Karpas-422 (cell line): ENCODE data around the gene RHOU. TPM values are rescaled to one million over a fixed set of nuclear protein-coding genes. Genes with fewer than 3 reads are reported as not detected.
A peak's percentile ranks its signal among the peaks of the same experiment; 100 is the strongest.

Source experiments
- DNase-seq: peaks from one replicate; pipeline ENCODE4 v3.0.0-alpha.2; 2015
- H2AFZ ChIP-seq: fragments of 200-600 bp; sonication (generic); 2 replicates; pipeline ENCODE4 v1.6.1; 2014; ENCODE audit warnings: antibody characterized with exemption, low read length, mixed read lengths
- H3K27ac ChIP-seq: fragments of 200-600 bp; sonication (generic); 2 replicates; pipeline ENCODE4 v1.5.1; 2014; ENCODE audit warnings: mild to moderate bottlenecking, low read length, moderate library complexity
- H3K27me3 ChIP-seq: fragments of 200-600 bp; sonication (generic); 2 replicates; pipeline ENCODE4 v1.6.1; 2014; ENCODE audit warnings: low read length, mixed read lengths
- H3K36me3 ChIP-seq: fragments of 200-600 bp; sonication (generic); 2 replicates; pipeline ENCODE4 v1.6.1; 2014; ENCODE audit warnings: low read length, mixed read lengths; ENCODE audit not compliant: insufficient read depth
- H3K4me1 ChIP-seq: fragments of 200-600 bp; sonication (generic); 2 replicates; pipeline ENCODE4 v1.6.1; 2014; ENCODE audit warnings: mild to moderate bottlenecking, low read length, mixed read lengths
- H3K4me2 ChIP-seq: fragments of 200-600 bp; sonication (generic); 2 replicates; pipeline ENCODE4 v1.6.1; 2014; ENCODE audit warnings: low read length, low read depth, mild to moderate bottlenecking; ENCODE audit not compliant: poor library complexity, severe bottlenecking
- H3K4me3 ChIP-seq: fragments of 200-600 bp; sonication (generic); 2 replicates; pipeline ENCODE4 v1.5.1; 2014; ENCODE audit warnings: mild to moderate bottlenecking, antibody characterized with exemption, low read length, mixed read lengths
- H3K79me2 ChIP-seq: fragments of 200-600 bp; sonication (generic); 2 replicates; pipeline ENCODE4 v1.6.1; 2014; ENCODE audit warnings: mild to moderate bottlenecking, low read length, mixed read lengths
- H3K9ac ChIP-seq: fragments of 200-600 bp; sonication (generic); 2 replicates; pipeline ENCODE4 v1.6.0; 2014; ENCODE audit warnings: low read length
- H3K9me2 ChIP-seq: fragments of 200-600 bp; sonication (generic), shearing (Covaris generic); replicated peaks from 2 replicates; pipeline ENCODE4 v1.6.0; 2014; ENCODE audit warnings: mild to moderate bottlenecking, low read length, moderate library complexity; ENCODE audit not compliant: insufficient read depth
- H3K9me3 ChIP-seq: fragments of 300-700, 200-600 bp; sonication (generic); 2 replicates; pipeline ENCODE4 v1.6.1; 2014; ENCODE audit warnings: low read length, mixed read lengths
- H4K20me1 ChIP-seq: fragments of 200-600 bp; sonication (generic); 2 replicates; pipeline ENCODE4 v1.6.1; 2014; ENCODE audit warnings: mild to moderate bottlenecking, antibody characterized with exemption, low read length, low read depth; ENCODE audit not compliant: insufficient read depth
- total RNA-seq: library from RNA; depleted of rRNA; stranded (reverse); fragments of >200 nt; shearing (Covaris generic); gene quantifications from 2 replicates; pipeline ENCODE4 v1.2.3, GENCODE V29; 2014; ENCODE audit warnings: low replicate concordance

RHOU gene
- total RNA-seq, 1 experiment from 2014 or later = not detected

DNA sequence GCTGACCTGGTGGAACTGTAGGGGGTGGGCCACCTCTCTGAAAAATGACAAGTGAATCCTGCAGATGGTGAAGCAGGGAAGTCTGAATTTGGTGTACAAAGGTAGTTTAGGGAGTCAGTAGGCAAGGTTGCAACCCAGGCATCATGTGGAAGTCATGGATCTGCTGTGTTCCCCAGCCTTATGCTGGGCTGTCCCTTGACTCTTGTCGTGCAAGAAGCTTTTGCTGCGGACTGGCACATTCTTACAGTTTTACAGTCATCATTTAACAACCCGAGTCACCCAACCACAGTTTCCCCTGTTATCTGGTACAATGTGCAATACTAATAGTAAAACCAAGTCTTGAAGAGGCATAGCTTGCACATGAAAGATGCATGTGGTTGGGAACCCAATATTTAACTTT lies 13.2 kb downstream of the RHOU start:
- no peak overlapping the region for H2AFZ ChIP-seq
- H4K20me1 ChIP-seq = no peaks in the 10 kb centered on the region
- H3K4me3 ChIP-seq = no peak overlapping the region
- H3K36me3 ChIP-seq = no peaks in the 10 kb centered on the region
- no peak overlapping the region for H3K4me2 ChIP-seq
- H3K27ac ChIP-seq = no peak overlapping the region
- H3K27me3 ChIP-seq = no peaks in the 10 kb centered on the region
- H3K79me2 ChIP-seq = no peaks in the 10 kb centered on the region
- H3K4me1 ChIP-seq = no peaks in the 10 kb centered on the region
- no peaks in the 10 kb centered on the region for H3K9me3 ChIP-seq
- no peaks in the 10 kb centered on the region for H3K9me2 ChIP-seq
- DNase-seq = no peak
- H3K9ac ChIP-seq = no peak overlapping the region

DNA sequence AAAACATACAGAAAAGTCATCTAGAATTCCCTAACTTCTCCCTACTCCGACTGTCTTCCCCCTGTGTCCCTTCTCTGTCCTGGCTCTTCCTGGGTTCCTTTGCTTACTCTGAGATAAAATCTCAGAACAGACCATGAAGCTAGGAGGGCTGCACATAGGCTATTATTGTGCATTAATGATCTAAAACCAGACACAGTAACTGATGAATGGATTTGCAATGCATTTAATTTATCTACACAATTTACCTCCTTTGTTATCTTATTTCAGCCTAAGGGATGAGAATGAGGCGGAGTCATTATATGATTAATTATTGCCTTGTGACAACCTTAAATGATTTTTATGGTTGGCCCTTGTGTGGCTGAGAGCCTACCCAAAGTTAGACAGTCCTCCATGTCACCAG lies 14.5 kb downstream of the RHOU start:
- no peak for DNase-seq
- Histone ChIP-seq H3K9me3 (no peaks in the 10 kb centered on the region), H3K4me3 (no peak overlapping the region), H3K27me3 (no peaks in the 10 kb centered on the region), H2AFZ (no peak overlapping the region), H3K27ac (no peak overlapping the region), H3K4me2 (no peak overlapping the region), H3K79me2 (no peaks in the 10 kb centered on the region), H3K9ac (no peak overlapping the region), H3K36me3 (no peaks in the 10 kb centered on the region), H3K9me2 (no peaks in the 10 kb centered on the region), H4K20me1 (no peaks in the 10 kb centered on the region), H3K4me1 (no peaks in the 10 kb centered on the region)

DNA sequence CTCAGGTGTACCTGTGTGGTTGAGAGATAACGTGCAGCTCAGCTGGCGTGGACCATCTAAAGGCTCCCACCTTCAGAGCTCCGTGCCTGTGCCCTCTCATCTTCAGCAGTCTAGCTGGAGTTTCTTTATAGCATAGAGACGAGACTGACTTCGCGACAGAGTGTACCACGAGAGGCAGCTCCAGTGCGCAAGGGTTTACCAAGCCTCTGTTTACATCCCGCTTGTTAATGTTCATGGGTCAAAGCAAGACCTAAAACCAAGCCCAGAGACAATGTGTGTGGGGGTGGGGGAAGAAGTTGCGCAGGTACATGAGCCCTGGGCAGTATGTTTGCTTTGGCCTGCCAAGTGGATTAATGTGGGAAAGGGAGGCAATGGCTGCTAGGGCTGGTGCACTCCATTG lies 15.6 kb downstream of the RHOU start:
- H3K9me2 ChIP-seq = no peaks in the 10 kb centered on the region
- no peak for DNase-seq

DNA sequence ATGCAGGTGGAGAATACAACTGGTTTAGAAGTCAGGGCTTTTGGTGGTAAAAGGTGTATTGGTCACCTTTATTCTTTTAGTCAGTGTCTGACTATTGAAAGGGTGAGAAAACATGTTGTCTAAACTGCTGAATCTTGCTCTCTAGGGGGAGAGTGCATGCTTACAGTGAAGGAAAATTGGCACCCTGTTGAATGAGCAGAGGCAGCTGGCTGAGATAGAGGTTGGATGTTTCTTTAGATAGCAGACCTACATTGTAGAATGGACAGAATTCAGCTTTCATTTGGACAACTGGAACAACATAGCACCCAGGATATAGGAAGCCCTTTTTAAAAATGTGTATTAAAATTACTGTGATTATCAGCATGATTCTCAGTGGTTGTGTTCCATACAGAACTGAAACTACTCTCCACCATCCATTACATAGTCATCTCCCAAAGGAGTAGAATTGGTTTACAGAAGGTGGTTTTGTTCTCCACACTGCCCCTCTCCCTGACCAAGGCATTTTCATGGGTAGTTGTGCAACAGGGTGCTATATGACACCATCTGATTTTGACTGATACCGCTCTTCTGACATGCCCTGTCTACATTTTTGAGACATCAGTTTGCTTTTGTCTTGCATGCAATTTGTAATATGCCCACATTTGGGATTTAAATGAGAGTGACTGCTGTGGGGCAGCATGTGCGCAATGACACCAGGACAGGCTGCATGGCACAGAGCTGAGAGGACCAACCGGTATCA lies 16.2 kb downstream of the RHOU start:
- peak; percentile 42 for DNase-seq
- no peak overlapping the region for H3K4me2 ChIP-seq
- no peaks in the 10 kb centered on the region for H3K36me3 ChIP-seq

More for the DNA sequence above, 15.6 kb downstream of the RHOU start:
- no peaks in the 10 kb centered on the region for H3K4me1 ChIP-seq
- no peaks in the 10 kb centered on the region for H4K20me1 ChIP-seq
- no peak overlapping the region for H3K9ac ChIP-seq
- H3K79me2 ChIP-seq = no peaks in the 10 kb centered on the region
- H3K27ac ChIP-seq = no peak overlapping the region
- H3K27me3 ChIP-seq = no peaks in the 10 kb centered on the region
- no peak overlapping the region for H3K4me2 ChIP-seq
- no peak overlapping the region for H3K4me3 ChIP-seq
- no peaks in the 10 kb centered on the region for H3K36me3 ChIP-seq
- no peak overlapping the region for H2AFZ ChIP-seq
- no peaks in the 10 kb centered on the region for H3K9me3 ChIP-seq

DNA sequence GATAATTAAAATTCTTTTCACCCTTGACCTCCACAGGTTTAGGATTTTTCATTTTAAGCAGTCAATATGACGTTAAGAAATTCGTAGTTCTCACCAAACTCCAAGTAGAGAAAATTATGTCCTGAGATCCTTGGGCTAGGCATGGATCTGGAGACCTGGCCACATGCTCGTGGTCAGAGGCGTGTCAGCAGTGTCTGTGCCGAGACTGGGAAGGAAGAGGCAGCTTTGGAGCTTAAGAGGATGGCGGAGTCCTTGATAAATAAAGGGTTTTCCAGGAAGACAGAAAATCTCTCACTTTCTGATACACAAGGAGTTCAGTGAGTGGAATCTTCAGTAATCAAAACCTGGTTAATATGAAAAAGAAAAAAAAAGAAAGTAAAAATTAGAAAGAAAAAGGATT lies 17.0 kb downstream of the RHOU start:
- Histone ChIP-seq H3K9me2 (no peaks in the 10 kb centered on the region), H3K4me1 (no peaks in the 10 kb centered on the region), H3K9me3 (no peaks in the 10 kb centered on the region), H4K20me1 (no peaks in the 10 kb centered on the region), H3K27me3 (no peaks in the 10 kb centered on the region), H3K79me2 (no peaks in the 10 kb centered on the region), H3K9ac (no peak overlapping the region), H3K36me3 (no peaks in the 10 kb centered on the region), H3K4me3 (no peak overlapping the region), H3K4me2 (no peak overlapping the region), H2AFZ (no peak overlapping the region), H3K27ac (no peak overlapping the region)
- no peak for DNase-seq

More for the DNA sequence above, 16.2 kb downstream of the RHOU start:
- Histone ChIP-seq H3K27me3 (no peaks in the 10 kb centered on the region), H3K4me1 (no peaks in the 10 kb centered on the region), H3K9me2 (no peaks in the 10 kb centered on the region), H3K27ac (no peak overlapping the region), H2AFZ (no peak overlapping the region), H3K4me3 (no peak overlapping the region), H3K79me2 (no peaks in the 10 kb centered on the region), H4K20me1 (no peaks in the 10 kb centered on the region), H3K9ac (no peak overlapping the region), H3K9me3 (no peaks in the 10 kb centered on the region)

DNA sequence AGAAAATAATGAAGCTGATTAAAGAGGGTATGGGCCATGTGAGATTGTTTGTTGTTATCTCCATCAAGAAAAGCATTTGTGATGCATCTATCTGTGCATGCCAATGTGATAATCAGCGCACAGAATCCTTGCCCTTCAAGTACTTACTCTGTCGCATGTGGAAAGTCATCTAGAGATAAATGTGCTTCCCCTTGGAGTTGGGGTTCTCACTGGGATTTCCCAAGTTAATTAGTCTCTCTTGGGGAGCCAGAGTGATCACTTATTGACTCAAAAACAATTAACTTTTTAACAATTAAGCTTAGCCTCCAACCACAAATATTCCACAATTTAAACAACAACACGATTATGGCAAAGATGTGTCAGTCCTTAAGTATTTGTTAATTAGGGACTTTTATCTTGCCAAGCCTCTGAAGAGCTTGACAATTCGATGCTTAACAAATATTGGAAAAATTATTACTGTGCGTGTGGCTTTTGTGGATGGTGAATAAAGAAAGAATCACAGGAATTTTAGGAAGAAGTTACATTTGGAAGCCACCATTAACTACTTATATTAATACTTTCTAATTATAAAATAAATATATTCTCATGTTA lies 17.5 kb downstream of the RHOU start:
- Histone ChIP-seq H3K9me2 (no peaks in the 10 kb centered on the region), H3K4me1 (no peaks in the 10 kb centered on the region), H2AFZ (no peak overlapping the region), H3K27me3 (no peaks in the 10 kb centered on the region), H3K9ac (no peak overlapping the region), H3K9me3 (no peaks in the 10 kb centered on the region), H3K4me3 (no peak overlapping the region), H3K4me2 (no peak overlapping the region), H4K20me1 (no peaks in the 10 kb centered on the region), H3K36me3 (no peaks in the 10 kb centered on the region), H3K27ac (no peak overlapping the region), H3K79me2 (no peaks in the 10 kb centered on the region)
- no peak for DNase-seq

DNA sequence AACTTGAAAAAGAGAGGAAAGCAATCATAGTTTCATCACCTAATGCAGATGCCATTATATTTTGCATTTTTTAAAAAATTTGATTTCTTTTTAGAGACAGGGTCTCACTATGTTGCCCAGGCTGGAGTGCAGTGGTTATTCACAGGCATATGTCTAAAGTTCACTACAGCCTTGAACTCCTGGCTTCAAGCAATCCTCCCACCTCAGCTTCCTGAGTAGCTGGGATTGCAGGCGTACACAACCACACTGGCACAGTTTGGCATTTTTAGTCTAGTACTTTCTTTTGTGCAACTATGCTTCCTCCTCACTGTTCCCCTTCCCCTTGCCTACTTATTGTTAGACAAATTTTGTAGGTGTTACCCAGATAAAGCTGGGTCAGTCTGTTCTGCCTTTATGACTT lies 18.0 kb downstream of the RHOU start:
- H3K9me3 ChIP-seq = no peaks in the 10 kb centered on the region
- no peaks in the 10 kb centered on the region for H3K36me3 ChIP-seq
- H2AFZ ChIP-seq = no peak overlapping the region
- H3K79me2 ChIP-seq = no peaks in the 10 kb centered on the region
- H3K4me2 ChIP-seq = no peak overlapping the region
- no peaks in the 10 kb centered on the region for H4K20me1 ChIP-seq
- no peak for DNase-seq
- H3K9ac ChIP-seq = no peak overlapping the region
- H3K27ac ChIP-seq = no peak overlapping the region
- H3K9me2 ChIP-seq = no peaks in the 10 kb centered on the region
- H3K27me3 ChIP-seq = no peaks in the 10 kb centered on the region
- no peak overlapping the region for H3K4me3 ChIP-seq
- H3K4me1 ChIP-seq = no peaks in the 10 kb centered on the region

DNA sequence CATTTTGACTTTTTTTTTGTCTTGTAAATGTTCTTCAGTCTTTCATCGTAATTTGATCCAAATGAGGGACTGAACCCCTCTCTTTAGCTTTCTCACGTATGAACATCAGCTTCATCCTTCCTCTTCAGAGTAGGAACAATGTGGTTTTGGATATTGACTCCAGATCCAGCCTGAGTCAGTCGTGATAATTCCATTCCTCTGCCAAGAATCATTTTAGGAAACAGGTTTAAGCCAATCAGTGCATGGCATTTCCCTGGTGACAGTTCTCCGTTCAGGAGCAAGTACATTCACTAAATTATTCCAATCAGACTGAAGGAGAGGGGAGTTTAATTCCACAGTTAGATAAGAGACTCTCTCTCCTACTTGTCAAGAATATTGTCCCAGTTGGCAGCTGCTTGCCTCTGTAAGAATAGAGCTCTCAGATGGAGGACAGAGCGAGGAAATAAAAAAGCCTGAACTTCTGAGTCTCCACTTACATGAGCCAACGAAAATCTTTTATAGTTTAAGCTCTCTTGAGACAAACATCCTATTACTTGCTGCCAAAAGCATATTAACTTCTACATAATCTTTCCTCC lies 18.6 kb downstream of the RHOU start:
- Histone ChIP-seq H3K79me2 (no peaks in the 10 kb centered on the region), H3K9me2 (no peaks in the 10 kb centered on the region), H3K4me1 (no peaks in the 10 kb centered on the region), H3K36me3 (no peaks in the 10 kb centered on the region), H3K27me3 (no peaks in the 10 kb centered on the region), H4K20me1 (no peaks in the 10 kb centered on the region), H2AFZ (no peak overlapping the region), H3K27ac (no peak overlapping the region), H3K4me3 (no peak overlapping the region), H3K4me2 (no peak overlapping the region), H3K9me3 (no peaks in the 10 kb centered on the region), H3K9ac (no peak overlapping the region)
- DNase-seq = no peak
